Measurements from ENCODE around the gene SPCS2. TPM values are rescaled to one million over a fixed set of nuclear protein-coding genes. Genes with fewer than 3 reads are reported as not detected.

Gene SPCS2
- total and polyA plus RNA-seq, 10 donors, result 33.4 to 136 (median 115) TPM

DNA sequence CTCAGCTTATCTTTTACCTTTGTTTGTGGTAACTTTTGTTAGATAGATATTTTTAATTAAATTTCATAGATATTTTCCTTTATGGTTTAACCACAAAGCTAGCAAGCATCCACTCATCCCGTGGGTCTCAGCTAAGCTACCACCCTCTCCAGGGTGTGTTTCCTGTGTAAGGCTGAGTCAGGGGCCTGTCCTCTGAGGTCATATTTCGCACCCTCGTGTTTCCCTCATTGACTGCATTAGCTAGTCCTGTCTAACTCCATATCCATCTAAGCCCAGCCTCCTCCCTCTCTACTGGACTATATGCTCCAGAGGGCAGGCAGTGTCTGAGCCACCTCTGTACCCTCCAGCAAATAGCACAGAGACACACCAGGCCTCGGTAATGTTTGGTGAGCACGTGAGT, 16.9 kb upstream of the SPCS2 start:
- H3K4me3 ChIP-seq, result no peak overlapping the region
- intact Hi-C loops (cut with DNase I; ENCODE audit: low total_unique reads), result loop anchor here (10.0 kb wide), 1 partner anchor 313 kb away; the partner anchor contains the start of gene TPBGL
- WGBS, 5 donors, result 69 to 82% (median 75%) methylated on average over 5 of the region's 5 CpGs
- peaks cover 0 to 6% (median 0%) of the 10 kb centered on the region in 6 donors for H3K4me1 ChIP-seq
- no peaks in the 10 kb centered on the region for H3K27me3 ChIP-seq (replicated peaks in 1 of 7)
- H3K27ac ChIP-seq, result no peak overlapping the region
- no peaks in the 10 kb centered on the region for H3K9me3 ChIP-seq
- TF ChIP-seq POLR2AphosphoS5 (IDR thresholded peaks at IDR 0.05) (no peak), POLR2A (IDR thresholded peaks at IDR 0.05) (no peak)
- TF ChIP-seq, protein P1, sequence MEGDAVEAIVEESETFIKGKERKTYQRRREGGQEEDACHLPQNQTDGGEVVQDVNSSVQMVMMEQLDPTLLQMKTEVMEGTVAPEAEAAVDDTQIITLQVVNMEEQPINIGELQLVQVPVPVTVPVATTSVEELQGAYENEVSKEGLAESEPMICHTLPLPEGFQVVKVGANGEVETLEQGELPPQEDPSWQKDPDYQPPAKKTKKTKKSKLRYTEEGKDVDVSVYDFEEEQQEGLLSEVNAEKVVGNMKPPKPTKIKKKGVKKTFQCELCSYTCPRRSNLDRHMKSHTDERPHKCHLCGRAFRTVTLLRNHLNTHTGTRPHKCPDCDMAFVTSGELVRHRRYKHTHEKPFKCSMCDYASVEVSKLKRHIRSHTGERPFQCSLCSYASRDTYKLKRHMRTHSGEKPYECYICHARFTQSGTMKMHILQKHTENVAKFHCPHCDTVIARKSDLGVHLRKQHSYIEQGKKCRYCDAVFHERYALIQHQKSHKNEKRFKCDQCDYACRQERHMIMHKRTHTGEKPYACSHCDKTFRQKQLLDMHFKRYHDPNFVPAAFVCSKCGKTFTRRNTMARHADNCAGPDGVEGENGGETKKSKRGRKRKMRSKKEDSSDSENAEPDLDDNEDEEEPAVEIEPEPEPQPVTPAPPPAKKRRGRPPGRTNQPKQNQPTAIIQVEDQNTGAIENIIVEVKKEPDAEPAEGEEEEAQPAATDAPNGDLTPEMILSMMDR (IDR thresholded peaks at IDR 0.05 in 8 of 11, conservative IDR thresholded peaks at IDR 0.05 in 3 of 11), result no peak
- peaks cover 0 to 62% (median 33%) of the 10 kb centered on the region in 6 donors for H3K36me3 ChIP-seq
- DNase-seq, result no peak

DNA sequence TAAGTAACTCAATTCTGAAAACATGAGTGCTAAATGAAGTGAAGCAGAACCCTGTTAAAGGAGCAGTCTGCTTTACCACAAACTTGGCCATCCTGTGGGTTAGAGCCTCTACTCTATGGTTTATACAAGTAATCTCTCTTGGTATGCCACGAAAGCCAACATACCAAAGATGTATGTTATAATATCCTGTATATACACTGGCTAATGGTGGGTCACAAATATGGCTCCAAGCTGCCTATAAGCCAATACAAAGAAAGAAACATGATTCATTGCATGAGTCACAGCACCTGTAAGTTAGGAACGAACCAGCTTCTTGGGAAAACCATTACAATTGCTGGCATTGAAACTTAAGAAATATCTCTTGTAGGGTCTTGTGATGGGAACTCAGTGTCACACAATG, 16.3 kb upstream of the SPCS2 start:
- intact Hi-C loops (cut with DNase I; ENCODE audit: low total_unique reads), result loop anchor here (10.0 kb wide), 1 partner anchor 312 kb away; the partner anchor contains the start of gene TPBGL
- 81 to 94% (median 87%) methylated on average over 2 of the region's 2 CpGs for WGBS, 5 donors
- DNase-seq, result no peak
- TF ChIP-seq POLR2A (IDR thresholded peaks at IDR 0.05) (no peak), POLR2AphosphoS5 (IDR thresholded peaks at IDR 0.05) (no peak)
- TF ChIP-seq, protein P1 (IDR thresholded peaks at IDR 0.05 in 8 of 11, conservative IDR thresholded peaks at IDR 0.05 in 3 of 11), result no peak
- no peak overlapping the region for H3K27ac ChIP-seq
- no peaks in the 10 kb centered on the region for H3K27me3 ChIP-seq (replicated peaks in 1 of 7)
- H3K4me3 ChIP-seq, result no peak overlapping the region
- peaks cover 0 to 6% (median 0%) of the 10 kb centered on the region in 6 donors for H3K4me1 ChIP-seq
- peaks cover 0 to 62% (median 32%) of the 10 kb centered on the region in 6 donors for H3K36me3 ChIP-seq
- no peaks in the 10 kb centered on the region for H3K9me3 ChIP-seq

DNA sequence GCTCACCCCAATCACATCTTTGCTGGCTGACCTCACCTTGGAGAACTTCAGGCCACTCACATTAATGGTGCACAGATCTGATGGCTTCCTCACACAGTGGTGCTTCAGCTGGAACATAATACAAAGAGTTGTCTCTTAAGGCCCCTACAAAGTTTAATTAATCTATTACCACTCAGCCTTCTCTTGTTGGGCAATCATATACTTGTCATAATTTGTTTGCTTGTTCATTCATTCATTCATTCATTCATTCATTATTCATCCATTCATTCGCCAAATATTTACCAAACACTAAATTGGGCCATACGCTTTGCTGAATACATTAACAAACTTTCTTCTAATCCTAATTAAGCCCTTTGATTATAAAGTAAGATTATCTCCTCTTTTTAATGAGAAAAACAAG, 15.3 kb upstream of the SPCS2 start:
- WGBS, 5 donors, result 95 to 100% (median 99%) methylated on average over 2 of the region's 2 CpGs
- Histone ChIP-seq H3K9me3 (no peaks in the 10 kb centered on the region), H3K4me1 (peaks cover 0 to 6% (median 0%) of the 10 kb centered on the region in 6 donors), H3K36me3 (peaks cover 0 to 60% (median 32%) of the 10 kb centered on the region in 6 donors), H3K27me3 (replicated peaks in 1 of 7) (no peaks in the 10 kb centered on the region), H3K27ac (no peak overlapping the region), H3K4me3 (no peak overlapping the region)
- no peak for DNase-seq
- TF ChIP-seq POLR2A (IDR thresholded peaks at IDR 0.05) (no peak), POLR2AphosphoS5 (IDR thresholded peaks at IDR 0.05) (no peak)
- TF ChIP-seq, protein P1 (IDR thresholded peaks at IDR 0.05 in 8 of 11, conservative IDR thresholded peaks at IDR 0.05 in 3 of 11), result no peak
- intact Hi-C loops (cut with DNase I; ENCODE audit: low total_unique reads), result loop anchor here (10.0 kb wide), 1 partner anchor 311 kb away; the partner anchor contains the start of gene TPBGL

DNA sequence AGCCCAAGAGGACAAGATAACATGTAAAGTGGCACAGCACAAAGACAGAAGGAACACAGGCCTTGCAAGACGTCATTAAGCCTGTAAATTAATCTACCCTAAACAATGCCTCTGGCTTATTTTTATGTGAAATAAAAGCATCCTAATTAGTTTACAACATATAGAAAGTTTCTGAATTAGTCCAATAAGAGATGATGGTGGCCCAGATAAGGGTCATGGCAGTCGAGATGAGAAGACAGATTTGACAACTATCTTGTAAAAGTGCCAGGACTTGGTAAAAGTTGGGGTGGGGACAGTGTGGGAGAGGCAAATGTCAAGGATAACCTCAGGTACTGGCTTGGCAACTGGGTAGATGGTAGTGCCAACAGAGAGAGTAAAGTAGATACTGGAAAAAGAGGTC, 13.8 kb upstream of the SPCS2 start:
- no peak overlapping the region for H3K27ac ChIP-seq
- peaks cover 0 to 73% (median 39%) of the 10 kb centered on the region in 6 donors for H3K36me3 ChIP-seq
- H3K9me3 ChIP-seq, result no peaks in the 10 kb centered on the region
- no peaks in the 10 kb centered on the region for H3K4me1 ChIP-seq
- no peaks in the 10 kb centered on the region for H3K27me3 ChIP-seq (replicated peaks in 1 of 7)
- no peak overlapping the region for H3K4me3 ChIP-seq
- no peak for DNase-seq
- intact Hi-C loops (cut with DNase I; ENCODE audit: low total_unique reads), result loop anchor here (10.0 kb wide), 1 partner anchor 310 kb away; the partner anchor contains the start of gene TPBGL
- WGBS, 5 donors, result 76 to 90% (median 84%) methylated on average over 2 of the region's 2 CpGs
- TF ChIP-seq POLR2A (IDR thresholded peaks at IDR 0.05) (no peak), POLR2AphosphoS5 (IDR thresholded peaks at IDR 0.05) (no peak)
- TF ChIP-seq, protein P1 (IDR thresholded peaks at IDR 0.05 in 8 of 11, conservative IDR thresholded peaks at IDR 0.05 in 3 of 11), result no peak
